ENCODE results near the gene MTHFR. TPM values are rescaled to one million over a fixed set of nuclear protein-coding genes. Genes with fewer than 3 reads are reported as not detected.

Gene MTHFR
- total and polyA plus RNA-seq, 7 experiments from 2014 or later: 10.0 to 64.4 (median 49.5) TPM

- ChIA-PET CTCF (interaction anchor here (0.8 kb wide), 2 partner anchors 11 to 15 kb away, joined by 3 read pairs; no protein-coding TSS in a partner anchor), POLR2A (no interaction called here)
- H3K9me3 ChIP-seq (ENCODE audit: control insufficient read depth in 2 of 3, low read length in 3 of 3): no peaks in the 10 kb centered on the region
- no peaks in the 10 kb centered on the region for H3K4me1 ChIP-seq (ENCODE audit: control insufficient read depth in 2 of 2, insufficient read depth in 2 of 2, low read length in 2 of 2)
- H3K36me3 ChIP-seq (ENCODE audit: control insufficient read depth in 2 of 3, insufficient read depth in 3 of 3, low read length in 3 of 3): peaks cover 0 to 5% (median 0%) of the 10 kb centered on the region in 3 experiments
- H3K27ac ChIP-seq (ENCODE audit: low read depth, low read length): no peak within 1 kb of the TSS
- intact Hi-C loops (cut with micrococcal nuclease): no loop called here
- H3K4me3 Mint-ChIP-seq: no peak within 1 kb of the TSS
- H3K9me3 Mint-ChIP-seq: peaks cover 0 to 1% (median 0%) of the 10 kb centered on the region in 11 donors
- H3K27me3 ChIP-seq (ENCODE audit: control insufficient read depth in 2 of 2, insufficient read depth in 2 of 2, low read length in 2 of 2): no peaks in the 10 kb centered on the region
- ATAC-seq (no peak), DNase-seq (no peak)
- no peak within 1 kb of the TSS for H3K4me3 ChIP-seq (ENCODE audit: low read length)
- peaks cover 0 to 11% (median 7%) of the 10 kb centered on the region in 5 donors for H3K27me3 Mint-ChIP-seq
- H3K27ac Mint-ChIP-seq: no peak within 1 kb of the TSS
- peaks cover 0 to 11% (median 0%) of the 10 kb centered on the region in 7 donors for H3K4me1 Mint-ChIP-seq
- H3K36me3 Mint-ChIP-seq: peaks cover 3 to 19% (median 9%) of the 10 kb centered on the region in 5 donors
Observed at GRCh38 chr1:11847667-11848372, 42.1 kb upstream of the MTHFR start, which contains the start of gene NPPA. Gene NPPA (minus strand): TSS chr1:11847783. CDS start chr1:11847684, 99 bp downstream.

GRCh38 chr1:11845641-11846335 is 40.0 kb upstream of the MTHFR start:
- ChIA-PET CTCF (no interaction called here), POLR2A (interaction anchor here (0.9 kb wide), 1 partner anchor 62 kb away, joined by 3 read pairs; no protein-coding TSS in a partner anchor)
- Mint-ChIP-seq H3K4me3 (no peak overlapping the region), H3K27ac (peak overlapping the region in 1 of 9 donors; percentile 72), H3K4me1 (peaks cover 0 to 13% (median 0%) of the 10 kb centered on the region in 7 donors), H3K36me3 (peaks cover 5 to 33% (median 16%) of the 10 kb centered on the region in 5 donors), H3K9me3 (peaks cover 0 to 3% (median 0%) of the 10 kb centered on the region in 11 donors), H3K27me3 (peaks cover 0 to 5% (median 0%) of the 10 kb centered on the region in 5 donors)
- peaks cover 4 to 21% (median 7%) of the 10 kb centered on the region in 3 experiments for H3K36me3 ChIP-seq (ENCODE audit: control insufficient read depth in 2 of 3, insufficient read depth in 3 of 3, low read length in 3 of 3)
- ATAC-seq (no peak), DNase-seq (peak in 6 of 9 donors; percentile 12 to 54 (median 25))
- no peaks in the 10 kb centered on the region for H3K4me1 ChIP-seq (ENCODE audit: control insufficient read depth in 2 of 2, insufficient read depth in 2 of 2, low read length in 2 of 2)
- H3K9me3 ChIP-seq (ENCODE audit: control insufficient read depth in 2 of 3, low read length in 3 of 3): no peaks in the 10 kb centered on the region
- no peaks in the 10 kb centered on the region for H3K27me3 ChIP-seq (ENCODE audit: control insufficient read depth in 2 of 2, insufficient read depth in 2 of 2, low read length in 2 of 2)
- H3K27ac ChIP-seq (ENCODE audit: low read depth, low read length): no peak overlapping the region
- intact Hi-C loops (cut with micrococcal nuclease): no loop called here
- H3K4me3 ChIP-seq (ENCODE audit: low read length): no peak overlapping the region

- peaks cover 0 to 3% (median 0%) of the 10 kb centered on the region in 11 donors for H3K9me3 Mint-ChIP-seq
- Histone ChIP-seq H3K27ac (ENCODE audit: low read depth, low read length) (no peak overlapping the region), H3K27me3 (ENCODE audit: control insufficient read depth in 2 of 2, insufficient read depth in 2 of 2, low read length in 2 of 2) (no peaks in the 10 kb centered on the region), H3K36me3 (ENCODE audit: control insufficient read depth in 2 of 3, insufficient read depth in 3 of 3, low read length in 3 of 3) (peaks cover 4 to 49% (median 7%) of the 10 kb centered on the region in 3 experiments), H3K4me3 (ENCODE audit: low read length) (no peak overlapping the region), H3K9me3 (ENCODE audit: control insufficient read depth in 2 of 3, low read length in 3 of 3) (no peaks in the 10 kb centered on the region), H3K4me1 (ENCODE audit: control insufficient read depth in 2 of 2, insufficient read depth in 2 of 2, low read length in 2 of 2) (no peaks in the 10 kb centered on the region)
- intact Hi-C loops (cut with micrococcal nuclease): no loop called here
- ChIA-PET POLR2A (interaction anchor here (6.2 kb wide), 1 partner anchor 66 kb away, joined by 45 read pairs; no protein-coding TSS in a partner anchor), CTCF (no interaction called here)
- peak overlapping the region in 1 of 9 donors; percentile 52 for H3K27ac Mint-ChIP-seq
- H3K4me1 Mint-ChIP-seq: peaks cover 0 to 15% (median 4%) of the 10 kb centered on the region in 7 donors
- no peaks in the 10 kb centered on the region for H3K27me3 Mint-ChIP-seq
- H3K4me3 Mint-ChIP-seq: no peak overlapping the region
- ATAC-seq (peak; percentile 37), DNase-seq (no peak)
- H3K36me3 Mint-ChIP-seq: peaks cover 6 to 51% (median 19%) of the 10 kb centered on the region in 5 donors
Observed at GRCh38 chr1:11842154-11843041, 36.6 kb upstream of the MTHFR start.

- Histone ChIP-seq H3K36me3 (ENCODE audit: control insufficient read depth in 2 of 3, insufficient read depth in 3 of 3, low read length in 3 of 3) (peaks cover 4 to 58% (median 7%) of the 10 kb centered on the region in 3 experiments), H3K9me3 (ENCODE audit: control insufficient read depth in 2 of 3, low read length in 3 of 3) (no peaks in the 10 kb centered on the region), H3K4me3 (ENCODE audit: low read length) (no peak overlapping the region), H3K4me1 (ENCODE audit: control insufficient read depth in 2 of 2, insufficient read depth in 2 of 2, low read length in 2 of 2) (no peaks in the 10 kb centered on the region), H3K27ac (ENCODE audit: low read depth, low read length) (no peak overlapping the region), H3K27me3 (ENCODE audit: control insufficient read depth in 2 of 2, insufficient read depth in 2 of 2, low read length in 2 of 2) (no peaks in the 10 kb centered on the region)
- Mint-ChIP-seq H3K9me3 (peaks cover 0 to 3% (median 0%) of the 10 kb centered on the region in 11 donors), H3K36me3 (peaks cover 6 to 51% (median 19%) of the 10 kb centered on the region in 5 donors), H3K27me3 (no peaks in the 10 kb centered on the region), H3K27ac (no peak overlapping the region), H3K4me1 (peaks cover 0 to 15% (median 4%) of the 10 kb centered on the region in 7 donors), H3K4me3 (no peak overlapping the region)
- DNase-seq (no peak), ATAC-seq (no peak)
- ChIA-PET POLR2A (interaction anchor here (6.2 kb wide), 1 partner anchor 67 kb away, joined by 45 read pairs; no protein-coding TSS in a partner anchor), CTCF (interaction anchor here (1.2 kb wide), 1 partner anchor 51 kb away, joined by 4 read pairs; no protein-coding TSS in a partner anchor)
- intact Hi-C loops (cut with micrococcal nuclease): no loop called here
Observed at GRCh38 chr1:11841245-11842153, 35.7 kb upstream of the MTHFR start.

- ATAC-seq: no peak
- Histone ChIP-seq H3K4me1 (ENCODE audit: control insufficient read depth in 2 of 2, insufficient read depth in 2 of 2, low read length in 2 of 2) (no peaks in the 10 kb centered on the region), H3K27ac (ENCODE audit: low read depth, low read length) (no peak overlapping the region), H3K4me3 (ENCODE audit: low read length) (no peak overlapping the region), H3K9me3 (ENCODE audit: control insufficient read depth in 2 of 3, low read length in 3 of 3) (no peaks in the 10 kb centered on the region), H3K36me3 (ENCODE audit: control insufficient read depth in 2 of 3, insufficient read depth in 3 of 3, low read length in 3 of 3) (peaks cover 4 to 73% (median 7%) of the 10 kb centered on the region in 3 experiments), H3K27me3 (ENCODE audit: control insufficient read depth in 2 of 2, insufficient read depth in 2 of 2, low read length in 2 of 2) (no peaks in the 10 kb centered on the region)
- peaks cover 0 to 8% (median 4%) of the 10 kb centered on the region in 7 donors for H3K4me1 Mint-ChIP-seq
- H3K27ac Mint-ChIP-seq: no peak overlapping the region
- peaks cover 0 to 3% (median 0%) of the 10 kb centered on the region in 11 donors for H3K9me3 Mint-ChIP-seq
- ChIA-PET CTCF (interaction anchor here (0.6 to 1.4 kb wide), 4 partner anchors 9 to 260 kb away, joined by 3 to 5 read pairs (median 4); no protein-coding TSS in a partner anchor), POLR2A (interaction anchor here (6.2 kb wide), 1 partner anchor 69 kb away, joined by 45 read pairs; no protein-coding TSS in a partner anchor)
- H3K27me3 Mint-ChIP-seq: no peaks in the 10 kb centered on the region
- H3K36me3 Mint-ChIP-seq: peaks cover 10 to 55% (median 20%) of the 10 kb centered on the region in 5 donors
- no peak overlapping the region for H3K4me3 Mint-ChIP-seq
- DNase-seq: no peak
- intact Hi-C loops (cut with micrococcal nuclease): loop anchor here (2.0 to 10.0 kb wide), 2 partner anchors 175 to 279 kb away; partner anchors contain the start of gene MIIP (in 1 of the 2)
Observed at GRCh38 chr1:11839727-11840705, 34.3 kb upstream of the MTHFR start.
